OCI-LY7 (cell line): ENCODE results near the gene CHST11.

Experiments
- CTCF ChIP-seq: fragments of 200-600 bp; sonication (generic); conservative IDR thresholded peaks from 2 replicates; pipeline ENCODE4 v1.5.1; 2014; ENCODE audit warnings: mild to moderate bottlenecking, antibody characterized with exemption, low read length, moderate library complexity, mixed read lengths
- EZH2phosphoT487 ChIP-seq: fragments of 200-600 bp; sonication (generic); IDR thresholded peaks from 2 replicates; pipeline ENCODE4 v1.6.1; 2018; ENCODE audit warnings: low read depth, borderline replicate concordance, mild to moderate bottlenecking, mixed run types, antibody characterized with exemption, low read length, moderate library complexity, mixed read lengths

GRCh38 chr12:104608998-104609397 is 152.2 kb downstream of the CHST11 start:
- TF ChIP-seq CTCF (no peak), EZH2phosphoT487 (no peak)
